Tibial nerve (tissue), 4 donors: ENCODE data around the gene MAPT. TPM values are rescaled to one million over a fixed set of nuclear protein-coding genes. Genes with fewer than 3 reads are reported as not detected.

Source experiments
- DNase-seq, 2 donors: peaks; one replicate each; pipeline ENCODE4 v3.0.0-alpha.2; 2019; ENCODE audit warnings: low spot score in 2 of 2
- H3K27ac ChIP-seq, 4 donors: fragments of 200-600 bp; sonication (generic) in 3 of 4; one replicate each; pipeline ENCODE4 v1.5.1; 2017 to 2019; ENCODE audit warnings: mild to moderate bottlenecking in 1 of 4
- H3K27me3 ChIP-seq, 2 donors: fragments of 200-600 bp; sonication (generic) in 1 of 2; one replicate each; pipeline versions ENCODE4 v1.5.1 to v1.6.0; 2017 to 2019
- H3K36me3 ChIP-seq, 3 donors: fragments of 200-600 bp; sonication (generic); one replicate each; pipeline ENCODE4 v1.5.1; 2018 to 2019
- H3K4me1 ChIP-seq, 4 donors: fragments of 200-600 bp; sonication (generic) in 3 of 4; one replicate each; pipeline ENCODE4 v1.5.1; 2017 to 2019
- H3K4me3 ChIP-seq, 4 donors: fragments of 200-600 bp; sonication (generic) in 3 of 4; one replicate each; pipeline ENCODE4 v1.5.1; 2017 to 2019; ENCODE audit warnings: mild to moderate bottlenecking in 1 of 4, moderate library complexity in 1 of 4
- H3K9me3 ChIP-seq, 4 donors: fragments of 200-600 bp; sonication (generic) in 3 of 4; one replicate each; pipeline ENCODE4 v1.5.1; 2017 to 2019
- EP300 ChIP-seq, 2 donors: sonication (generic); formaldehyde crosslinking; IDR thresholded peaks; one replicate each; pipeline ENCODE4 v1.6.1; 2017; ENCODE audit warnings: antibody characterized with exemption in 2 of 2, mild to moderate bottlenecking in 1 of 2
- POLR2A ChIP-seq, 2 donors: fragments of 450-650 bp; IDR thresholded peaks; one replicate each; pipeline ENCODE4 v1.6.1; 2017; ENCODE audit warnings: antibody characterized with exemption in 2 of 2, mild to moderate bottlenecking in 2 of 2, moderate library complexity in 2 of 2
- WGBS, 2 donors: methylation state at CpG; one replicate each; pipeline ENCODE4 v1.1.5; 2018; 5-methylcytosine and 5-hydroxymethylcytosine counted together
- total RNA-seq, 4 donors: library from RNA; depleted of rRNA; stranded (reverse); fragments of >200 nt; gene quantifications; one replicate each; pipeline ENCODE4 v1.1.0, GENCODE V29; 2016
- TF ChIP-seq, protein P1 (sequence below), 5 experiments: fragments of 200-600 bp in 3 of 5; fragments of 450-650 bp in 2 of 5; sonication (generic) in 3 of 5; IDR thresholded peaks; one replicate each; pipeline ENCODE4 v1.5.1; 2016 to 2019; ENCODE audit warnings: antibody characterized with exemption in 5 of 5, mild to moderate bottlenecking in 3 of 5, moderate library complexity in 2 of 5

Gene MAPT
- total RNA-seq, 4 donors from 2014 or later = 2.5 to 3.1 (median 2.8) TPM

DNA sequence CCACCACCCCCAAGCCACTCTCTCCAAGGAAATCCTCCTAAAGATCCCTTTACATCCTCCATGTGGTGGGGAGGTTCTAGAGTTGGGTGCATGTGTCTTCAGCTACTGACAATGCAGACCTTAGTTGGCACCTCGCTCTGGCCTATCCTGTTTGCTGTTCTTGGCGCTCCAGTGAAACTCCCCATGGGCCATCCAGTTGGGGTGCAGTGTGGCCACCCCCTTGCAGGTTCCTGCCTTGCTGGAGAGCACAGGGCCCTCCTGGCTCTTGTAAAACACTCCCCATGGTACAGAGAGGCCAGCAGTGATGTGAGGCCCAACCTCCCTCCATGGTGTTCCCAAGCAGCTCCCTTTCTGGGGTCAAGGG lies 82.0 kb downstream of the MAPT start:
- 92 to 96% methylated on average over 2 of the region's 2 CpGs for WGBS, 2 donors
- Histone ChIP-seq H3K9me3 (peaks cover 0 to 7% (median 0%) of the 10 kb centered on the region in 4 donors), H3K27me3 (no peaks in the 10 kb centered on the region), H3K36me3 (peaks cover 0 to 8% (median 0%) of the 10 kb centered on the region in 3 donors), H3K4me1 (no peaks in the 10 kb centered on the region), H3K27ac (no peak overlapping the region), H3K4me3 (no peak overlapping the region)
- TF ChIP-seq, protein P1, sequence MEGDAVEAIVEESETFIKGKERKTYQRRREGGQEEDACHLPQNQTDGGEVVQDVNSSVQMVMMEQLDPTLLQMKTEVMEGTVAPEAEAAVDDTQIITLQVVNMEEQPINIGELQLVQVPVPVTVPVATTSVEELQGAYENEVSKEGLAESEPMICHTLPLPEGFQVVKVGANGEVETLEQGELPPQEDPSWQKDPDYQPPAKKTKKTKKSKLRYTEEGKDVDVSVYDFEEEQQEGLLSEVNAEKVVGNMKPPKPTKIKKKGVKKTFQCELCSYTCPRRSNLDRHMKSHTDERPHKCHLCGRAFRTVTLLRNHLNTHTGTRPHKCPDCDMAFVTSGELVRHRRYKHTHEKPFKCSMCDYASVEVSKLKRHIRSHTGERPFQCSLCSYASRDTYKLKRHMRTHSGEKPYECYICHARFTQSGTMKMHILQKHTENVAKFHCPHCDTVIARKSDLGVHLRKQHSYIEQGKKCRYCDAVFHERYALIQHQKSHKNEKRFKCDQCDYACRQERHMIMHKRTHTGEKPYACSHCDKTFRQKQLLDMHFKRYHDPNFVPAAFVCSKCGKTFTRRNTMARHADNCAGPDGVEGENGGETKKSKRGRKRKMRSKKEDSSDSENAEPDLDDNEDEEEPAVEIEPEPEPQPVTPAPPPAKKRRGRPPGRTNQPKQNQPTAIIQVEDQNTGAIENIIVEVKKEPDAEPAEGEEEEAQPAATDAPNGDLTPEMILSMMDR (IDR thresholded peaks at IDR 0.05) = no peak
- no peak for TF ChIP-seq POLR2A (IDR thresholded peaks at IDR 0.05)
- no peak for TF ChIP-seq EP300 (IDR thresholded peaks at IDR 0.05)
- no peak for DNase-seq

DNA sequence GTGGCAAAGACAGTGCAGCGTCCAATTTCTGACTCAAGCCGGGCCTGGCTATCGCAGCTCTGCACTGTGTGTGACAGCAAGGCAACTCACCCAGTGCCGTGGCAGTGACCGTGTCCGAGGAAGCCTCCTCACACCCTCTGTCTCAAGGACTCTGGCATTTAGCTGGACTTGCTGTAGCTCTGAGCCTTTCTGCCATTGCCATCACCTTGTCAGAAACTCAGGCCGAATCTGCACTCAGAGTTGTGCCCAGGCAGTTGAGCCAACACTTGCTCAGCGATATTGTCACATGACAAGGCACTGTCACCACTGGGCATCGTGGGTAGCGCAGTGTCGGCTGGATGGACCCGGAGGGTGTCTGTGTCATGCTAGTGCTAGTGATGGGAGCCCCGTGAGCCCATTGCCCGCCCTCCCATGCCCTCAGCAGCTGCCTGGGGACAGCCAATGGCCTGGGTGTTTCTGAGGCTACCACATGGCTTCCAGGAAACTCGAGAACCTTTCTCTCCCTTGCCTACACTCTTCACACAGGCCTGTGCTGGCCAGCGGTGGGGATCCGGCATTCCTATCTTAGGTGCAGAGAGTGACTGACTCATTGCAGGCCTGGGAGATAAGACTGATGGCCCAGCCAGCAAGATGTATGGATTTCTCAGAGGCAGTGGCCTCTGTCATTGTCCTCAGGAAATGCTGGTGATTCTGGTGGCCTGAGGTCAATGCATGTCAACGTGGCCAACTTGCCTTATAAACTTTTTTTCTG lies 82.6 kb downstream of the MAPT start:
- Histone ChIP-seq H3K36me3 (peaks cover 0 to 2% (median 0%) of the 10 kb centered on the region in 3 donors), H3K9me3 (peaks cover 0 to 7% (median 0%) of the 10 kb centered on the region in 4 donors), H3K27ac (no peak overlapping the region), H3K27me3 (no peaks in the 10 kb centered on the region), H3K4me1 (no peaks in the 10 kb centered on the region), H3K4me3 (no peak overlapping the region)
- 80 to 88% methylated on average over 15 to 18 of the region's 18 CpGs for WGBS, 2 donors
- TF ChIP-seq POLR2A (IDR thresholded peaks at IDR 0.05) (no peak), EP300 (IDR thresholded peaks at IDR 0.05) (no peak)
- TF ChIP-seq, protein P1 (IDR thresholded peaks at IDR 0.05) = no peak
- no peak for DNase-seq

DNA sequence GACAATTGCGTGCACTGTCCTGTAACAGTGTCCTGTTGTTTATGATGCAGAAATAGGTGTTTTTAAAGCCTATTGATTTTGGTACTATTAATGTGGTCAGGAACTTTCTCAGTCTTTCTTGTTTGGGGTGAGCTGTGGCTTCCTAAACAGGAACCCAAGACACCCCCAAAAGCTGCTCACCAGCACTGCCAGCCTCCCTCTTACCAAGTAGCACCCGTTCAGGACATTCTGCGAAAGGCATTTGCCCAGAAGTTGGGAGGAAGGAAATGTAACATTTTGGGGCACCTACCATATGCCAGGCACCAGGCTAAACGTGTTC lies 83.1 kb downstream of the MAPT start:
- Histone ChIP-seq H3K27ac (no peak overlapping the region), H3K27me3 (no peaks in the 10 kb centered on the region), H3K9me3 (peaks cover 0 to 2% (median 0%) of the 10 kb centered on the region in 4 donors), H3K4me1 (no peaks in the 10 kb centered on the region), H3K4me3 (no peak overlapping the region), H3K36me3 (no peaks in the 10 kb centered on the region)
- TF ChIP-seq EP300 (IDR thresholded peaks at IDR 0.05) = no peak
- TF ChIP-seq POLR2A (IDR thresholded peaks at IDR 0.05) = no peak
- TF ChIP-seq, protein P1 (IDR thresholded peaks at IDR 0.05) = no peak
- DNase-seq = no peak
- WGBS, 2 donors = 83% methylated on average over 4 of the region's 4 CpGs

DNA sequence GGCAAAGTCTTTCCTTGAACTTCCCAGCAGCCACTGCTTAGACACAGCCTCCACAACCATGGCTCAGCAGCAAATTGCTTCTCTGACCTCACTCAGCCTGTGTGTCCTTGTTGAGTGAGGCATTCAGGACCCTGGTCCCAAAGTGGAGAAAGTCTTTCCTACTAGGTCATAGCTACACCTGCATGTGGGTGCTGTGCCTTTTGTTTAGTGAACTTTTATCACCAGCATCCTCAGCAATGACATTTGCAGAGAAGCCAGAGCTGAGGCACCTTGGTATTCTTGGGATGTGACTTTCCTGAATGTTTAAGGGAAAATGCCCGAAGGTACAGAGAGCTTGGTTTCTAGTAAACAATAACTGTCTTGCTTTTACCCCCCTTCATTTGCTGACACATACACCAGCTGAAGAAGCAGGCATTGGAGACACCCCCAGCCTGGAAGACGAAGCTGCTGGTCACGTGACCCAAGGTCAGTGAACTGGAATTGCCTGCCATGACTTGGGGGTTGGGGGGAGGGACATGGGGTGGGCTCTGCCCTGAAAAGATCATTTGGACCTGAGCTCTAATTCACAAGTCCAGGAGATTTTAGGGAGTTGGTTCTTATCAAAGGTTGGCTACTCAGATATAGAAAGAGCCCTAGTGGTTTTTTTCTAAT lies 83.7 kb downstream of the MAPT start:
- WGBS, 2 donors = 69 to 70% methylated on average over 3 of the region's 3 CpGs
- no peaks in the 10 kb centered on the region for H3K27me3 ChIP-seq
- DNase-seq = no peak
- TF ChIP-seq, protein P1 (IDR thresholded peaks at IDR 0.05) = no peak
- TF ChIP-seq POLR2A (IDR thresholded peaks at IDR 0.05) (no peak), EP300 (IDR thresholded peaks at IDR 0.05) (no peak)
- H3K4me1 ChIP-seq = no peaks in the 10 kb centered on the region
- no peak overlapping the region for H3K4me3 ChIP-seq
- H3K36me3 ChIP-seq = peaks cover 0 to 3% (median 0%) of the 10 kb centered on the region in 3 donors
- H3K9me3 ChIP-seq = no peaks in the 10 kb centered on the region
- no peak overlapping the region for H3K27ac ChIP-seq

DNA sequence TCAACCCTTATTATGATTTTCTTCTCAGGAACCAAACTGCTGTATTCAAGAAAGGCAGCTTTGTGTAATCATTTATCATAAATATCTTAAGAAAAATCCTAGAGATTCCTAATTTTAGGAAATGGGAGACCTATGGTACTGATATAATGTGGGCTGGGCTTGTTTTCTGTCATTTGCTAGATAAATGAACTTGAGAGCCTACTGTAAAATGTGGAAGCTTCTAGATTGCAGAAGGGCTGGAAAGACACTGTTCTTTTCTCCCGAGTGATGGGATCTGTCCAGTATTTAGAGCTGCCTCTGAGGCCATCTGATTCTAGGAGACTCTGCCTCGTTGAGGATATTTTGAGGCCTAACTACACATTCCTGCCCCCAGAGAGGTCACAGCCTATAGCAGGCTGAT lies 84.8 kb downstream of the MAPT start:
- no peaks in the 10 kb centered on the region for H3K4me1 ChIP-seq
- no peak overlapping the region for H3K27ac ChIP-seq
- TF ChIP-seq EP300 (IDR thresholded peaks at IDR 0.05) = no peak
- no peak for TF ChIP-seq POLR2A (IDR thresholded peaks at IDR 0.05)
- TF ChIP-seq, protein P1 (IDR thresholded peaks at IDR 0.05) = no peak
- H3K27me3 ChIP-seq = no peaks in the 10 kb centered on the region
- H3K4me3 ChIP-seq = no peak overlapping the region
- peaks cover 0 to 6% (median 0%) of the 10 kb centered on the region in 3 donors for H3K36me3 ChIP-seq
- DNase-seq = no peak
- 33 to 36% methylated on average over 2 of the region's 2 CpGs for WGBS, 2 donors
- H3K9me3 ChIP-seq = no peaks in the 10 kb centered on the region
